HG02973 (cell line): ENCODE measurements around the gene ANKRD29.
"Not testable (repeated sequence)": the region's sequence is repeated elsewhere in the genome, so short reads cannot be mapped to it uniquely, and the experiment has no call there.

Source experiments
- ATAC-seq: cut with Tn5 transposase; IDR thresholded peaks from one replicate; pipeline ENCODE4 v1.9.1; 2021; ENCODE audit warnings: moderate library complexity; ENCODE audit not compliant: unreplicated experiment

Gene ANKRD29

GRCh38 chr18:23646282-23646681, 16.4 kb downstream of the ANKRD29 start:
- ATAC-seq = no peak

DNA sequence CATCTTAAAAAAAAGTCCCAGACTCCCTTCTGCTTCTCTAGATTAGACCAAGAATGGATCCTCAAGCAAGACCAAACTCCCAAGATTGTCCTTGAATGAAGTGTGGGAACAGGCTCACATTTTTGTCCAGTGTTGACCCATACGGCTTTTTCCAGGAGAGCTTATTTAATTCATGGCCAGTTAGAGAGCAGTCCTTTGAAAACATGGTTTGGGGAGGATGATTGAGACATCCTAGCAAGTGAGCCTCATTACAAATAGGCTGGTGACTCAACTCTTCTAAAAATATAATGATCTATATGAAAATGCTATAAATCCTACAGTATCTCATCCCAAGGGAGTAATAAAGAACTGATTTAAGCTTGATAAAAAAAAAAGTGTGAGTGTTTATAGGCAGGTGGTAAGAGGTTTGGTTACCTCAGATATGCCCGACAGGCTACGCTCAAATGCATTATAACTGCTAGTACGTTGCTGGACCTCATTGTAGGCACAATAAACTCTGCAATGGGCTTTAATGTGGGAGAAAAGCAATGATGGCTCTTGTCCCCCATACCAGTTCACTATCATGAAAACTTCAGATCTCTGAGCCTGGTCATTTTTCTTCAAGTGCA, 17.0 kb downstream of the ANKRD29 start:
- ATAC-seq = no peak

DNA sequence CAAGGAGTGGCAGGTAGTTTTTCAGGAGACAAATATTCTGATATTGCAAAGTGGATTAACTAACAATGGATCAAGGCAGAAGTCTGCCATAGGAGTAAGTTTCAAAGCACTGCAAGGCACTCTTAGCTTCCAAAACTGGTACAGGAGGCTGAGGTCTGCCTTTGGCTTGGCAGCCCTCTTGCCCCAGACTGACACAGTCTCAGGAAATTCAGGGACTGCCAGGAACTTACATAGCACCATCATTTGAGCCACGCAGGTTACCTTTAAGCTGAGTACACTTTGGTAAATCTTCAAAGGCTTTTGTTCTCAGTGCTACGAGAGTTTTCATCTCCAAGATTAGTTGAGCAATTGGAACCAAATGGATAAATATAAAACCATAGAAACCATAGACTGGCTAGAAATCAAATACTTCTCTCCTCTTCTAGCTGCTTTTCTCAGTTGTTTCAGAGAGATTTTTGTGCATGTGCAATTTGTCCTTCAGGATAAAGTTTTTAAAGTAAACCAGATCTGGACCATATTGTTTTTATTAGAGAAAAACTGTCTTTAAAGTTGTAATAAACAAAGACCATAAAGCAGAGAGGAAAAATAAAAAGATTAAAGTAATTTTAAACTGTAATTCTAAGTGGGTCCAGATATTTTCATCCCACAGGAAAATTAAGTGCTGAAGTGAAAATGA, 18.8 kb downstream of the ANKRD29 start:
- no peak for ATAC-seq

- no peak for ATAC-seq
Observed at GRCh38 chr18:23641937-23642666, 20.6 kb downstream of the ANKRD29 start.

DNA sequence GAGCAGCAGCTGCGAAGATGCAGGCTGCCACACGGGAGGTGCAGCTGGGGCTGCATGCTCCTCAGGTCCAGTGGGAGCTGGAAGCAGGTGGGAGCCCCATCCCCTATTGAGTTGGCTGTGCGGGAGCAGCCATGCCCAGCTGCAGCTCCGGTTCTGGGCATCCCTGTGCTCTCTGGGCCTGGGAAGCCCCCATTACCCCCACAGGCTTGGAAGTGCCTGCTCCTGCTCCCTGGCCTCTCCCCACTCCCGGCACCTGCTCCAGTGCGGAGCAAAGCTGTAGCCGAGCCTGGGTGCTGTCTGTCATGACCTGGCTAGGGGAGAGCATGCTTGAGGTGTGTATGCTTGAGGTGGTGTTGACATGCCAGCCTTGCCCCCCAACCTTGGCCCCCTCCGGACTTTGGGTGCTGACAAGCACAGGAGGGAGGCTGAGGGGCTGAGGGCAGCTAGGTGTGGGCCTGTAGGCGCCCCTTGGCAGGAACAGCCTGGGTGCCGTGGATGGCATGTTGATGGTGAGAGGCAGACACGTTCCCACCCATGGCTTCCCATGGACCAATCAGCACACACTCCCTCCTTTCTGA, 21.5 kb downstream of the ANKRD29 start:
- no peak for ATAC-seq

DNA sequence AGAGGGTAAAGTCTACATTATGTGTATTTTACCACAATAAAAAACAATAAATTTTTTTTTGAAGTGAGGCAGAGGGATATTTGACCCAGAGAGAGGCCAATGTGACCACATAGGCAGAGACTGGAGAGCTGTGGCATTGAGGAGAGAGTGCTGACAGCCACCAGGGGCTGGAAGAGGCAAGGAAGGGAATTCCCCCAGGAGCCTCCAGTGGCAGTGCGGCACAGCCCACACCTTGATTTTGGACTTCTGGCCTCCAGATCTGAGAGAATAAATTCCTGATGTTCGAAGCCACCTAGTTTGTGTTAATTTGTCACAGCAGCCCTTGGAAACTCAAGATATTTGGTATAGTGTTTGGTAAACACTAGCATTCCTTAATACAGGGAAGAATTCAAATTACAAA, 22.7 kb downstream of the ANKRD29 start:
- no peak for ATAC-seq

DNA sequence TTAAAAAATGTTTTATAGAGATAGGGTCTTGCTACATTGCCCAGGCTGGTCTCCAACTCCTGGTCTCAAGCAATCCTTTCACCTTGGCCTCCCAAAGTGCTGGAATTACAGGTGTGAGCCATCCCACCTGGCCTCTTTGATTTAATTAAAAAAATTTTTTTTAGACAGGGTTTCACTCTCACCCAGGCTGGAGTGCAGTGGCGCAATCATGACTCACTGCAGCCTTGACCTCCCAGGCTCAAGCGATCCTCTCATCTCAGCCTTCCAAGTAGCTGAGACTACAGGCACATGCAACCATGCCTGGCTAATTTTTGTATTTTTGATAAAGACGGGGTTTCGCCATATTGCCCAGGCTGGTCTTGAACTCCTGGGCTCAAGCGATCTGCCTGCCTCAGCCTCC, 26.3 kb downstream of the ANKRD29 start:
- not testable (repeated sequence) for ATAC-seq

DNA sequence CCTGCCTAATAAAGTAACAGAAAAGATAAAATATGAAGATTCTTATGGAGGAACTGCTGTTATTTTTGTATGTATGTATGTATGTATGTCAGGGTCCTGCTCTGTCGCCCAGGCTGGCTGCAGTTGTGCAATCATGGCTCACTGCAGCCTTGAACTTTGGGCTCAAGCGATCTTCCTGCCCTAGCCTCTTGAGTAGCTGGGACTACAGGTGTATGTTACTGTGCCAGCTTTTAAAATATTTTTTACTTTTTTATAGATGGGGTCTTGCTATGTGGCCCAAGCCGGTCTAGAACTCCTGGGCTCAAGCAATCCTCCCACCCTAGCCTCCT, 26.7 kb downstream of the ANKRD29 start:
- no peak for ATAC-seq

- no peak for ATAC-seq
Observed at GRCh38 chr18:23635283-23636070, 27.2 kb downstream of the ANKRD29 start.

GRCh38 chr18:23634692-23635091, 28.0 kb downstream of the ANKRD29 start:
- no peak for ATAC-seq

GRCh38 chr18:23632615-23633014, 30.1 kb downstream of the ANKRD29 start:
- no peak for ATAC-seq

DNA sequence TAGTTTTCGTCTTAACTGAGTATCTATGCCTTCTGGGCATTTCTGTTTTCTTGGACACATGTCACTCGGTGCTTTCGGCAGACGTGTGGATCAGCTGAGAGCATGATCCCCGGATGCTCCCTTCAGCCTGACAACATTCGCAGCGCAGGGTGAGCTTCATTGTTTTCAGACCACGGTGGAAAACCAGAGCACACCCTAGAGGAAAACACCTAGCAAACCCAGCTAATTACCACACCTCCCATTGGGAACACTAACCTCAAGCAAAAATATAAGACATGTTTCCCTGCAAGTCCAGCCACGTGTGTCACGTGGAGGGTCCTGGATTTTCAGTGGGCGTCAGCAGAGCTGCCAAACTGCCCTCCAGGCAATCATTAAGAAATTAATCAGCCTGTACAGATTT, 31.0 kb downstream of the ANKRD29 start:
- no peak for ATAC-seq

GRCh38 chr18:23631312-23631711, 31.4 kb downstream of the ANKRD29 start:
- ATAC-seq = no peak

- ATAC-seq = no peak
Observed at GRCh38 chr18:23629444-23629946, 33.2 kb downstream of the ANKRD29 start.

DNA sequence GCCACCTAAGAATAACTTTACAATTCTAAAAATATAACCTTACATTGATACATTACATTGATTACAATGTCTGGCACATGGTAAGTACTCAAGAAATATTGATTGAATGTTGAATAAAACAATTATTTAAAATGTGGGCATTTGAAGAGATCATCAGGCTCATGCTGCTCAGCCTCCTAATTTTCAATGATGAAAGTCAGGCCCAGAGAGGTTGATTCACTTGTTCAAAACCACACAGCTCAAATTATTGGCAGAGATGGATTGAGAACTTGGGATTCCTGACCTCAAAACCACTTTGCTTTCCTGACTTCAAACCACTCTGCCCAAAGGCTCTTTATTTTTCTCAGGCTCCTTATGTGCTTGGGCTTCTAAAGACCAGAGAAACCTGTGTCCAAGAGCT, 34.7 kb downstream of the ANKRD29 start:
- ATAC-seq = no peak

GRCh38 chr18:23627321-23627720, 35.4 kb downstream of the ANKRD29 start:
- no peak for ATAC-seq

- no peak for ATAC-seq
Observed at GRCh38 chr18:23626451-23627279, 36.0 kb downstream of the ANKRD29 start.

- no peak for ATAC-seq
Observed at GRCh38 chr18:23623040-23623439, 39.7 kb downstream of the ANKRD29 start.

DNA sequence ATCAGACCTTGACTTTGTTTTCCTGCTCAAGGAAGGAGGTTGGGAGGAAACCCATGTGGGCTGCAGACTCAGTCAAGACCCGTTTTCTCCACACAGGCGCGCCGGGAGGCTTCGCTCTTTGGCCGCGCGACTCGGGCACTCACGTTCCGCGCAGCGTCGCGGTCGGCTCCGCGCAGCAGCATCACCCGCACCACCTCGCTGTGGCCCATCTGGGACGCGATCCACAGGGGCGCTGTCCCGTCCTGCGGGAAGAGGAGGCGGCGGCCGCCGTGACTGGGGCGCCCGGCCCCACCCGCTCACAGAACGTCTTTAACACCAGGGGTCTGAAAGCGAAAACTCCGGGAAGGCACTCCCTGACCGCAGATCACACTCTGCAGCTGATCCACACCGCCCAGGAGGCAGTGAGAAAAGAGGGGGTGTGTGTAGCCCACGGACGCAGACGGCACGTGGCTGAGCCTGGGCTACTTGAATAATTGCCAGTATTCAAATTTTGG, 43.3 kb downstream of the ANKRD29 start:
- no peak for ATAC-seq

GRCh38 chr18:23618862-23619387, 43.8 kb downstream of the ANKRD29 start:
- ATAC-seq = no peak
